Measurements from ENCODE around the gene SUMO2.
"Not testable (repeated sequence)": the region's sequence is repeated elsewhere in the genome, so short reads cannot be mapped to it uniquely, and the experiment has no call there.

SUMO2 gene

GRCh38 chr17:75182569-75183436, at the start of gene SUMO2:
TSS of gene SUMO2 (minus strand) at chr17:75182959. CDS start at chr17:75182834, 125 bp downstream.
- peak; percentile 68 for DNase-seq (ENCODE audit: low read depth)

GRCh38 chr17:75231741-75232464, 49.1 kb upstream of the SUMO2 start:
- DNase-seq (ENCODE audit: low read depth), result no peak

- no peak for DNase-seq (ENCODE audit: low read depth)
Measured at GRCh38 chr17:75231071-75231470, 48.3 kb upstream of the SUMO2 start.

GRCh38 chr17:75228847-75229246, 46.1 kb upstream of the SUMO2 start:
- no peak for DNase-seq (ENCODE audit: low read depth)

GRCh38 chr17:75228305-75228704, 45.5 kb upstream of the SUMO2 start:
- no peak for DNase-seq (ENCODE audit: low read depth)

GRCh38 chr17:75227729-75228128, 45.0 kb upstream of the SUMO2 start:
- DNase-seq (ENCODE audit: low read depth), result no peak

- no peak for DNase-seq (ENCODE audit: low read depth)
Measured at GRCh38 chr17:75225016-75225415, 42.3 kb upstream of the SUMO2 start.

- DNase-seq (ENCODE audit: low read depth), result no peak
Measured at GRCh38 chr17:75219815-75220214, 37.1 kb upstream of the SUMO2 start.

- no peak for DNase-seq (ENCODE audit: low read depth)
Measured at GRCh38 chr17:75218131-75218530, 35.4 kb upstream of the SUMO2 start.

GRCh38 chr17:75209061-75209460, 26.3 kb upstream of the SUMO2 start:
- no peak for DNase-seq (ENCODE audit: low read depth)

- no peak for DNase-seq (ENCODE audit: low read depth)
Measured at GRCh38 chr17:75208161-75208560, 25.4 kb upstream of the SUMO2 start.

- no peak for DNase-seq (ENCODE audit: low read depth)
Measured at GRCh38 chr17:75207760-75208159, 25.0 kb upstream of the SUMO2 start.

GRCh38 chr17:75207050-75207407, 24.3 kb upstream of the SUMO2 start:
- not testable (repeated sequence) for DNase-seq (ENCODE audit: low read depth)

- no peak for DNase-seq (ENCODE audit: low read depth)
Measured at GRCh38 chr17:75205793-75206163, 23.0 kb upstream of the SUMO2 start.

- DNase-seq (ENCODE audit: low read depth), result peak; percentile 57
Measured at GRCh38 chr17:75205037-75205792, 22.5 kb upstream of the SUMO2 start, which contains the start of gene NUP85. TSS of gene NUP85 (plus strand) at chr17:75205679. CDS start at chr17:75205762, 83 bp downstream.

GRCh38 chr17:75199886-75200618, 17.3 kb upstream of the SUMO2 start:
- no peak for DNase-seq (ENCODE audit: low read depth)

GRCh38 chr17:75194879-75195278, 12.1 kb upstream of the SUMO2 start:
- no peak for DNase-seq (ENCODE audit: low read depth)

GRCh38 chr17:75191584-75191983, 8.8 kb upstream of the SUMO2 start:
- no peak for DNase-seq (ENCODE audit: low read depth)

- DNase-seq (ENCODE audit: low read depth), result no peak
Measured at GRCh38 chr17:75188614-75189013, 5.9 kb upstream of the SUMO2 start.

GRCh38 chr17:75183999-75184884, 1.5 kb upstream of the SUMO2 start:
- no peak for DNase-seq (ENCODE audit: low read depth)

- no peak for DNase-seq (ENCODE audit: low read depth)
Measured at GRCh38 chr17:75182319-75182568, 515 bp downstream of the SUMO2 start.
